Measurements from ENCODE around the gene ASB16.

GRCh38 chr17:44134752-44135568 lies 35.5 kb upstream of the ASB16 start:
- TF ChIP-seq CTCF (IDR thresholded peaks at IDR 0.05) (no peak), EZH2 (IDR thresholded peaks at IDR 0.05) (no peak)

All from neural progenitor cell (in vitro differentiated cells).